DND-41 (cell line): ENCODE data around the gene ATP2C1.

Experiments used
- EZH2 ChIP-seq: IDR thresholded peaks from 3 replicates; pipeline ENCODE4 v1.6.1; 2012; ENCODE audit warnings: borderline replicate concordance, low read depth, mild to moderate bottlenecking, moderate library complexity, low read length, inconsistent platforms; ENCODE audit not compliant: severe bottlenecking
- TF ChIP-seq, protein P1 (sequence below): IDR thresholded peaks from 2 replicates; pipeline ENCODE4 v1.5.1; 2012; ENCODE audit warnings: borderline replicate concordance, low read length, moderate library complexity, mild to moderate bottlenecking; ENCODE audit not compliant: poor library complexity, severe bottlenecking; ENCODE audit errors: extremely low read depth

DNA sequence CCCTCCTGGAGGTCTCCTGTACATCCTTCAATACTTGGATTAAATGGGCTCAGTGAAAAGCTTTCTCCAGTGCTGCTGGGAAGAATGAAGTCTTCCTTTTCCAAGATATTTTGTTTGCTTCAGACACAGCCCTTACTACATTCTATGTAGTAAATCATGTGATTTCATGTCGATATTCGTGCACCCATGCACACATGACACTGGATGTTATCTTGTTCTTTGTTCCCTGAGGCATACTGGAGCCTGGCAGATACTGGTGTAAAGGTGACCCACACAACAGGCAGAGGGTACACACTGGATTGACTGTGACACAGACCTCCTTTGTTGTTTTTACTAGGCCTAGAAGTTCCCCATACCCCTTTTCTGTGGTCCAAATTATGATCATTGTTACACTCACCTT is 40.3 kb upstream of the ATP2C1 start:
- TF ChIP-seq, protein P1, sequence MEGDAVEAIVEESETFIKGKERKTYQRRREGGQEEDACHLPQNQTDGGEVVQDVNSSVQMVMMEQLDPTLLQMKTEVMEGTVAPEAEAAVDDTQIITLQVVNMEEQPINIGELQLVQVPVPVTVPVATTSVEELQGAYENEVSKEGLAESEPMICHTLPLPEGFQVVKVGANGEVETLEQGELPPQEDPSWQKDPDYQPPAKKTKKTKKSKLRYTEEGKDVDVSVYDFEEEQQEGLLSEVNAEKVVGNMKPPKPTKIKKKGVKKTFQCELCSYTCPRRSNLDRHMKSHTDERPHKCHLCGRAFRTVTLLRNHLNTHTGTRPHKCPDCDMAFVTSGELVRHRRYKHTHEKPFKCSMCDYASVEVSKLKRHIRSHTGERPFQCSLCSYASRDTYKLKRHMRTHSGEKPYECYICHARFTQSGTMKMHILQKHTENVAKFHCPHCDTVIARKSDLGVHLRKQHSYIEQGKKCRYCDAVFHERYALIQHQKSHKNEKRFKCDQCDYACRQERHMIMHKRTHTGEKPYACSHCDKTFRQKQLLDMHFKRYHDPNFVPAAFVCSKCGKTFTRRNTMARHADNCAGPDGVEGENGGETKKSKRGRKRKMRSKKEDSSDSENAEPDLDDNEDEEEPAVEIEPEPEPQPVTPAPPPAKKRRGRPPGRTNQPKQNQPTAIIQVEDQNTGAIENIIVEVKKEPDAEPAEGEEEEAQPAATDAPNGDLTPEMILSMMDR, result no peak
- no peak for TF ChIP-seq EZH2
